Natural killer cell treated with Interleukin-12 subunit alpha and Interleukin-12 subunit beta and Interleukin-15 and Interleukin-18, amount 100 ng/mL, for 72 hours (primary cell): ENCODE measurements around the gene TTYH1. TPM values are rescaled to one million over a fixed set of nuclear protein-coding genes. Genes with fewer than 3 reads are reported as not detected.
A peak's percentile ranks its signal among the peaks of the same experiment; 100 is the strongest.

Experiments
- ATAC-seq, 2 donors: fragments of 150-1000 bp; cut with Tn5 transposase in 1 of 2; sonication (Bioruptor Pico), chemical (Tn5 transposase) in 1 of 2; 2 replicates each; pipeline ENCODE4 v1.10.0; 2021
- DNase-seq: peaks from one replicate; pipeline ENCODE4 v3.0.0; 2022; ENCODE audit warnings: low spot score
- H3K27ac Mint-ChIP-seq, 2 donors: 1 replicate in 1 of 2; 2 replicates in 1 of 2; pipeline ENCODE4 v1.8.0; 2022; ENCODE audit warnings: mixed read lengths in 2 of 2, mild to moderate bottlenecking in 1 of 2, moderate library complexity in 1 of 2
- H3K27me3 Mint-ChIP-seq, 2 donors: 1 replicate in 1 of 2; 2 replicates in 1 of 2; pipeline ENCODE4 v1.8.0; 2022; ENCODE audit warnings: mixed read lengths in 2 of 2
- H3K36me3 Mint-ChIP-seq: one replicate; pipeline ENCODE4 v1.8.0; 2022; ENCODE audit warnings: mixed read lengths
- H3K4me1 Mint-ChIP-seq, 2 donors: 1 replicate in 1 of 2; 2 replicates in 1 of 2; pipeline ENCODE4 v1.8.0; 2022; ENCODE audit warnings: low read depth in 2 of 2, mixed read lengths in 2 of 2, mild to moderate bottlenecking in 1 of 2
- H3K4me3 Mint-ChIP-seq: one replicate; pipeline ENCODE4 v1.8.0; 2022; ENCODE audit warnings: mixed read lengths
- H3K9me3 Mint-ChIP-seq: 2 replicates; pipeline ENCODE4 v1.8.0; 2022; ENCODE audit warnings: mixed read lengths
- total RNA-seq, 2 donors: library from RNA; stranded (reverse); gene quantifications; one replicate each; pipeline ENCODE4 v1.2.3, GENCODE V29; 2022

Gene TTYH1
- total RNA-seq, 2 donors from 2014 or later: 0.31 to 0.73 TPM

DNA sequence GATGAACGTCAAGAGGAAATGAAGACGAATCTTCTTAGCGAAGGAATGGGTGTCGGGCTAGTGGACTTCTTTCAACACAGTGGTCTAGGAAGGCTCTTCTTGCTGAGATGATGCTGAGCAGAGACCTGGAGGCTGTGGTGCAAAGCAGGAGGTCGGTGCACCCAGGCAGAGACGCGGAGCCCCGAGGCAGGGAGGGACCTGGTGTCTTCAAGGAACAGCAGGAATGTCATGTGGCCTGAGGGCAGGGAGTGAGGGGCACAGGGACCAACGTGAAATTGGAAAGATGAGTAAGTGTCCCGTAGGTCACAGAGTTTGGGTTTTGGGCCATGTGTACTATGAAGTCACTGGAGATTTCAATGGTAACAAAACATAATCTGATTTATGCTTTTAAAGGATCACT, 69.2 kb downstream of the TTYH1 start:
- Mint-ChIP-seq H3K4me1 (peaks cover 42 to 51% of the 10 kb centered on the region in 2 donors), H3K9me3 (no peaks in the 10 kb centered on the region), H3K27me3 (peaks cover 9 to 32% of the 10 kb centered on the region in 2 donors), H3K4me3 (peak overlapping the region; percentile 16), H3K27ac (no peak overlapping the region), H3K36me3 (no peaks in the 10 kb centered on the region)
- DNase-seq: no peak
- ATAC-seq: no peak

DNA sequence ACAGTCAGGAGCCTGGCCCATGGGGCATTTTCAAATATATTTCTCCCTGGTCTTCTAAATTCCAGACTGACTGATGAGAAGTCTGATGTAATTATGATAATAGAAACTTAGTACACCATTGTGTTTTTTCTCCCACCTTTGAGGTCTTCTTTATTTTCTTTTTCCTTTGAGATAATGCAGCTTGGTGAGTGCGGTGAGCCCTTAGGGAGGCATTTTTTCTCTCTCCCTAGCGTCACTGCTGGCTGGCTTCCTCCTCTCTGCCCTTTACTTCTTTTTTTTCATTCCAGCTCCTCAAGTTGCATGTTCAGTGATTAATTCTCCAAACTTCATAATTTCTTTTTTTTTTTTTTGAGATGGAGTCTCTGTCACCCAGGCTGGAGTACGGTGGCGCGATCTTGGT, 70.6 kb downstream of the TTYH1 start:
- H3K27me3 Mint-ChIP-seq: peaks cover 18 to 32% of the 10 kb centered on the region in 2 donors
- no peak for DNase-seq
- H3K36me3 Mint-ChIP-seq: no peaks in the 10 kb centered on the region
- peak overlapping the region; percentile 27 to 58 for H3K27ac Mint-ChIP-seq
- H3K4me1 Mint-ChIP-seq: peaks cover 32 to 44% of the 10 kb centered on the region in 2 donors
- H3K4me3 Mint-ChIP-seq: peak overlapping the region; percentile 52
- no peak for ATAC-seq
- no peaks in the 10 kb centered on the region for H3K9me3 Mint-ChIP-seq

Other genes with a start within 250 kb of the TTYH1 start
- 1 to 10 TPM in 1 of 2 donors, not detected in 1; 1.2 TPM for gene TMC4, start 242.3 kb upstream of the TTYH1 start, total RNA-seq
- gene MBOAT7, start 225.9 kb upstream of the TTYH1 start, total RNA-seq: 10 to 100 TPM; 24.2 to 56.5 TPM
- gene TSEN34, start 224.2 kb upstream of the TTYH1 start, total RNA-seq: 10 to 100 TPM; 15.5 to 26.2 TPM
- 1,000 to 10,000 TPM in 1 of 2 donors, 100 to 1,000 TPM in 1; 774 to 1,402 TPM for gene RPS9, start 214.6 kb upstream of the TTYH1 start, total RNA-seq
- gene LILRB3, start 192.5 kb upstream of the TTYH1 start, total RNA-seq: under 1 TPM; 0.43 to 0.47 TPM
- gene LILRA6, start 172.7 kb upstream of the TTYH1 start, total RNA-seq: under 1 TPM in 1 of 2 donors, not detected in 1; 0.47 TPM
- gene LILRB5, start 158.2 kb upstream of the TTYH1 start, total RNA-seq: not detected
- 1 to 10 TPM in 1 of 2 donors, not detected in 1; 1.5 TPM for gene LILRB2, start 134.4 kb upstream of the TTYH1 start, total RNA-seq
- gene LILRA5, start 102.3 kb upstream of the TTYH1 start, total RNA-seq: not detected
- not detected for gene LILRA4, start 76.3 kb upstream of the TTYH1 start, total RNA-seq
- gene LAIR1, start 50.5 kb upstream of the TTYH1 start, total RNA-seq: 10 to 100 TPM; 40.5 to 60.2 TPM
- 100 to 1,000 TPM; 205 to 292 TPM for gene LENG8, start 33.7 kb downstream of the TTYH1 start, total RNA-seq
- gene LENG9, start 48.3 kb downstream of the TTYH1 start, total RNA-seq: 1 to 10 TPM; 6.0 to 9.9 TPM
- gene CDC42EP5, start 57.8 kb downstream of the TTYH1 start, total RNA-seq: not detected
- gene LAIR2, start 87.4 kb downstream of the TTYH1 start, total RNA-seq: 10 to 100 TPM; 18.4 to 48.0 TPM
- gene LILRA2, start 158.3 kb downstream of the TTYH1 start, total RNA-seq: 1 to 10 TPM in 1 of 2 donors, not detected in 1; 2.5 TPM
- gene LILRA1, start 178.2 kb downstream of the TTYH1 start, total RNA-seq: under 1 TPM in 1 of 2 donors, not detected in 1; 0.31 TPM
- gene LILRB1, start 215.0 kb downstream of the TTYH1 start, total RNA-seq: 10 to 100 TPM; 17.2 to 22.7 TPM
- gene LILRB4, start 247.5 kb downstream of the TTYH1 start, total RNA-seq: not detected